ENCODE data around the gene RIPK4. TPM values are rescaled to one million over a fixed set of nuclear protein-coding genes. Genes with fewer than 3 reads are reported as not detected.

The RIPK4 gene
- total and polyA plus RNA-seq, 2 of the 13 experiments (the other 11 are each of a cell fraction or from before 2014, with no cell fraction given), result 3.1 to 4.9 TPM

GRCh38 chr21:41750532-41751151 lies 16.2 kb downstream of the RIPK4 start (continued):
- TF ChIP-seq MNT (IDR thresholded peaks at IDR 0.05) (no peak), ZNF660 (CRISPR knock-in tag; IDR thresholded peaks at IDR 0.05; ENCODE audit: borderline replicate concordance, low read depth) (no peak), AGO2 (optimal IDR thresholded peaks at IDR 0.05; ENCODE audit: low read depth, low read length) (no peak), ZBTB10 (CRISPR knock-in tag; IDR thresholded peaks at IDR 0.05; ENCODE audit: borderline replicate concordance) (no peak), ZNF713 (CRISPR knock-in tag; IDR thresholded peaks at IDR 0.05) (no peak), ETV6 (CRISPR knock-in tag; conservative IDR thresholded peaks at IDR 0.05) (no peak), ATF1 (CRISPR knock-in tag; IDR thresholded peaks at IDR 0.05) (no peak)

- intact Hi-C loops (cut with micrococcal nuclease; ENCODE audit: unreplicated experiment), result loop anchor here (2.0 kb wide), 1 partner anchor 19 kb away; no protein-coding TSS in a partner anchor
- H3K4me1 ChIP-seq (ENCODE audit: insufficient read depth, low read length), result peaks cover 45% of the 10 kb centered on the region
- TF ChIP-seq ZNF709 (CRISPR knock-in tag; IDR thresholded peaks at IDR 0.05) (no peak), CHD4 (IDR thresholded peaks at IDR 0.05; ENCODE audit: borderline replicate concordance, low read length) (0 out of 2 replicates have a peak, but pooled peaks have one; percentile 47), MYC (CRISPR knock-in tag; IDR thresholded peaks at IDR 0.05; ENCODE audit: borderline replicate concordance) (peak; percentile 33; the same call in 1 of the 2 replicates), MXD1 (CRISPR knock-in tag; IDR thresholded peaks at IDR 0.05) (0 out of 2 replicates have a peak, but pooled peaks have one; percentile 48), HNF4G (IDR thresholded peaks at IDR 0.05; ENCODE audit: borderline replicate concordance, low read depth, low read length) (no peak), HNF4G (CRISPR knock-in tag; IDR thresholded peaks at IDR 0.05; ENCODE audit: borderline replicate concordance, low read depth) (no peak), ZNF251 (CRISPR knock-in tag; IDR thresholded peaks at IDR 0.05) (no peak), SRF (IDR thresholded peaks at IDR 0.05; ENCODE audit: low read depth, low read length) (no peak), SNAI1 (CRISPR knock-in tag; IDR thresholded peaks at IDR 0.05; ENCODE audit: borderline replicate concordance) (0 out of 2 replicates have a peak, but pooled peaks have one; percentile 46), CC2D1A (CRISPR knock-in tag; IDR thresholded peaks at IDR 0.05) (no peak)
Measured at GRCh38 chr21:41750051-41750450, 16.8 kb downstream of the RIPK4 start.

More at GRCh38 chr21:41750051-41750450, 16.8 kb downstream of the RIPK4 start:
- BruUV-seq (replicated peaks), result no TSS peak
- ChIA-PET CTCF (ENCODE audit: low intra/inter-chr PET ratio, low total read pairs) (no interaction called here), POLR2A (interaction anchor here (1.5 to 4.4 kb wide), 5 partner anchors 12 to 35 kb away, joined by 6 to 35 read pairs (median 19); partner anchors contain the start of gene RIPK4)
- H2AFZ ChIP-seq (ENCODE audit: low read length), result no peak overlapping the region
- FAIRE-seq, result no peak
- no peak overlapping the region for H3K4me3 ChIP-seq (replicated peaks in 1 of 3; ENCODE audit: insufficient read depth in 1 of 3, low read depth in 2 of 3, low read length in 3 of 3)
- H3K36me3 ChIP-seq (replicated peaks in 1 of 2; ENCODE audit: control insufficient read depth in 1 of 2, insufficient read depth in 2 of 2, low read length in 2 of 2), result peaks cover 31 to 59% of the 10 kb centered on the region in 2 experiments
- WGBS (ENCODE audit: low lambda C conversion rate), result 66% methylated on average over 7 of the region's 7 CpGs
- peak; percentile 51 for ATAC-seq
- peaks cover 38% of the 10 kb centered on the region; the same call in 1 of the 2 replicates for H4K20me1 ChIP-seq (ENCODE audit: insufficient read depth, low read length)
- H3K79me2 ChIP-seq (ENCODE audit: insufficient read depth, low read length), result peaks cover 14% of the 10 kb centered on the region
- H3K27ac ChIP-seq (ENCODE audit: extremely low read length, insufficient read depth, low read length), result peak overlapping the region; percentile 55
- H3K4me2 ChIP-seq (ENCODE audit: low read depth, low read length), result peak overlapping the region; percentile 27
- in situ Hi-C loops (cut with HindIII; ENCODE audit: extremely low pct_ligation_motif_present, low pct_unique_long_range_greater_than_20kb), result no loop called here
- H3K27me3 ChIP-seq (ENCODE audit: control insufficient read depth in 1 of 2, insufficient read depth in 2 of 2, low read length in 2 of 2), result no peaks in the 10 kb centered on the region
- no peak for DNase-seq (ENCODE audit: low spot score)
- 0 out of 2 replicates have a peak overlapping the region, but pooled peaks have one; percentile 6 for H3K9ac ChIP-seq (ENCODE audit: insufficient read depth, low read depth, low read length)
- no peaks in the 10 kb centered on the region for H3K9me3 ChIP-seq (ENCODE audit: low read length)
